GM20000 (cell line): Measurements from ENCODE around the gene BICDL1.

Experiments used
- DNase-seq: peaks from one replicate; pipeline ENCODE4 v3.0.0; 2012; ENCODE audit warnings: low spot score
- CTCF ChIP-seq: IDR thresholded peaks from 2 replicates; pipeline ENCODE4 v1.5.1; 2012; ENCODE audit warnings: mild to moderate bottlenecking, control low read depth; ENCODE audit errors: extremely low read depth, missing control alignments

The BICDL1 gene

GRCh38 chr12:119988472-119989360 lies at the start of gene BICDL1:
BICDL1 (plus strand) TSS chr12:119989236; CDS start chr12:119989869, 633 bp downstream.
- peak; percentile 98 for DNase-seq
- peak; percentile 4 for TF ChIP-seq CTCF

- no peak for DNase-seq
These were observed 48.1 kb upstream of the BICDL1 start for GRCh38 chr12:119940897-119941296.

GRCh38 chr12:119942386-119942785 lies 46.6 kb upstream of the BICDL1 start:
- TF ChIP-seq CTCF, result no peak

More at GRCh38 chr12:119940897-119941296, 48.1 kb upstream of the BICDL1 start:
- TF ChIP-seq CTCF, result no peak

GRCh38 chr12:119946213-119946612 lies 42.8 kb upstream of the BICDL1 start:
- DNase-seq, result no peak
- TF ChIP-seq CTCF, result no peak

More at GRCh38 chr12:119942386-119942785, 46.6 kb upstream of the BICDL1 start:
- DNase-seq, result no peak

- TF ChIP-seq CTCF, result no peak
- DNase-seq, result no peak
These were observed 39.9 kb upstream of the BICDL1 start for GRCh38 chr12:119949145-119949544.

GRCh38 chr12:119949594-119949993 lies 39.4 kb upstream of the BICDL1 start:
- no peak for TF ChIP-seq CTCF
- no peak for DNase-seq

GRCh38 chr12:119956047-119956446 lies 33.0 kb upstream of the BICDL1 start:
- no peak for DNase-seq
- TF ChIP-seq CTCF, result no peak
